Thoracic aorta (tissue), 2 donors: Measurements from ENCODE around the gene SEMA4A. TPM values are rescaled to one million over a fixed set of nuclear protein-coding genes. Genes with fewer than 3 reads are reported as not detected.
A peak's percentile ranks its signal among the peaks of the same experiment; 100 is the strongest.

Experiments
- ATAC-seq: fragments of 150-250 bp; one replicate; pipeline ENCODE4 v1.8.0; 2017; ENCODE audit warnings: low read depth; ENCODE audit not compliant: insufficient number of reproducible peaks, low FRiP score
- DNase-seq: peaks from one replicate; pipeline ENCODE4 v3.0.0-alpha.2; 2020; ENCODE audit warnings: low spot score
- H3K27ac ChIP-seq, 2 donors: fragments of 200-600 bp; sonication (generic); 1 replicate in 1 of 2; 2 replicates in 1 of 2; pipeline ENCODE4 v1.5.1; 2016; ENCODE audit warnings: mild to moderate bottlenecking in 2 of 2, moderate library complexity in 2 of 2
- H3K27me3 ChIP-seq: fragments of 200-600 bp; sonication (generic); replicated peaks from 2 replicates; pipeline ENCODE4 v1.6.0; 2016; ENCODE audit warnings: mild to moderate bottlenecking; ENCODE audit not compliant: insufficient read depth
- H3K36me3 ChIP-seq: fragments of 200-600 bp; sonication (generic); one replicate; pipeline ENCODE4 v1.5.1; 2016
- H3K4me1 ChIP-seq, 2 donors: fragments of 200-600 bp; sonication (generic); 1 replicate in 1 of 2; 2 replicates in 1 of 2; pipeline versions ENCODE4 v1.5.1 to v1.6.0; 2016; ENCODE audit warnings: low read depth in 2 of 2, mild to moderate bottlenecking in 1 of 2; ENCODE audit not compliant: control insufficient read depth in 1 of 2
- H3K4me3 ChIP-seq: fragments of 200-600 bp; sonication (generic); 2 replicates; pipeline ENCODE4 v1.5.1; 2016; ENCODE audit warnings: mild to moderate bottlenecking
- H3K9me3 ChIP-seq: fragments of 200-600 bp; sonication (generic); 2 replicates; pipeline ENCODE4 v1.5.1; 2016
- CTCF ChIP-seq: fragments of 200-600 bp; sonication (generic); IDR thresholded peaks from one replicate; pipeline ENCODE4 v1.5.1; 2019; ENCODE audit warnings: antibody characterized with exemption
- total RNA-seq, 2 donors: library from RNA; depleted of rRNA; stranded (reverse); fragments of >200 nt; gene quantifications; one replicate each; pipeline versions ENCODE4 v1.1.0 to v1.2.3, GENCODE V29; 2016

Gene SEMA4A
- total RNA-seq, 2 donors from 2014 or later: 12.7 to 15.8 TPM

- ATAC-seq: no peak
- no peak for DNase-seq
- Histone ChIP-seq H3K4me3 (peak overlapping the region; percentile 96), H3K27me3 (no peaks in the 10 kb centered on the region), H3K9me3 (no peaks in the 10 kb centered on the region), H3K27ac (peak overlapping the region; percentile 98), H3K36me3 (no peaks in the 10 kb centered on the region), H3K4me1 (peaks cover 54 to 77% of the 10 kb centered on the region in 2 donors)
- TF ChIP-seq CTCF: no peak
These were observed 31.9 kb upstream of the SEMA4A start for GRCh38 chr1:156121457-156121856.

GRCh38 chr1:156122086-156122485 is 31.3 kb upstream of the SEMA4A start:
- H3K4me1 ChIP-seq: peaks cover 60 to 84% of the 10 kb centered on the region in 2 donors
- H3K4me3 ChIP-seq: peak overlapping the region; percentile 96
- H3K27me3 ChIP-seq: no peaks in the 10 kb centered on the region
- no peaks in the 10 kb centered on the region for H3K36me3 ChIP-seq
- no peak for TF ChIP-seq CTCF
- H3K9me3 ChIP-seq: no peaks in the 10 kb centered on the region
- H3K27ac ChIP-seq: peak overlapping the region; percentile 98
- no peak for DNase-seq
- no peak for ATAC-seq

DNA sequence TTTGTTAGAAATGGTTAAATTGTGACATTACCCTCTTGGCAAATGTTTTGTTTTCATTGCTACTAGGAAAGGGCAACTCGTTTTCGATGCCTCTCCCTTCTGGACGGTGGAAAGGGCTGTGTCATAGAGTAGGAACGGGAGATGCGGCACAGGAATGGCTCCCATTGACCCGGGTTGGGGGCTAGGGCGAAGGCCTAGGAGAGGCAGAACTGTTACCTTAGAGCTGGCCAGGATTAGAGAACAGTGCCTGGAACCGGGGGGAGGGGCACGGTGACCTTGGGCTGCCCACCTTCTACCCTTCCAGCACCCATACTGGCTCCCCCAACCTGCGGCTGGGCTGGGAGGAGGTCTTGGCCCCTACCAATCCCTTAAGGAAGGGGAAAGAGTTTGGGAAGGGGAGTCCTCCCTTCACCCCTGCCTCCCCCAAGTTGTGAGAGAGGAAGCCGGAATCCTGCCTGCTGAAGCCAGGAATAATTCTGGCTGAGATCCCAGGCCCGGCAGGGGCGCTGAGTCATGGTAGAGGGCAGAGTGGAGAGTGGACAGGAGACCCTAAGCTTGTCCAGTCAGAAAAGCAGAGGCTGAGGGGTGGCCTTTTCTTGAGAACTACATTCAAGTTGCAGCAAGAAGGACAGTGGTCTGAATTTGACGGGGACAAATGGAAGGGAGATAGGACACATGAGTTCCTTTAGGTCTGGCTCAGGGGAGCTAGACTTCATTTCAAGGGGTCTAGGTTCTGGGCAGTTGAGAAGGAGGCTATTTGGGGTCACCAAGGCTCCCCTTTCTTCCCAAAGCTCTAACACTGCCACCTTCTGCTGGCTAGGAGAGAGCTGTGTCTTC is 30.6 kb upstream of the SEMA4A start:
- no peak for TF ChIP-seq CTCF
- H3K4me1 ChIP-seq: peaks cover 63 to 90% of the 10 kb centered on the region in 2 donors
- H3K9me3 ChIP-seq: no peaks in the 10 kb centered on the region
- no peaks in the 10 kb centered on the region for H3K36me3 ChIP-seq
- H3K4me3 ChIP-seq: peak overlapping the region; percentile 96
- peak overlapping the region; percentile 98 for H3K27ac ChIP-seq
- ATAC-seq (peak; percentile 39), DNase-seq (peak; percentile 78)
- H3K27me3 ChIP-seq: no peaks in the 10 kb centered on the region

DNA sequence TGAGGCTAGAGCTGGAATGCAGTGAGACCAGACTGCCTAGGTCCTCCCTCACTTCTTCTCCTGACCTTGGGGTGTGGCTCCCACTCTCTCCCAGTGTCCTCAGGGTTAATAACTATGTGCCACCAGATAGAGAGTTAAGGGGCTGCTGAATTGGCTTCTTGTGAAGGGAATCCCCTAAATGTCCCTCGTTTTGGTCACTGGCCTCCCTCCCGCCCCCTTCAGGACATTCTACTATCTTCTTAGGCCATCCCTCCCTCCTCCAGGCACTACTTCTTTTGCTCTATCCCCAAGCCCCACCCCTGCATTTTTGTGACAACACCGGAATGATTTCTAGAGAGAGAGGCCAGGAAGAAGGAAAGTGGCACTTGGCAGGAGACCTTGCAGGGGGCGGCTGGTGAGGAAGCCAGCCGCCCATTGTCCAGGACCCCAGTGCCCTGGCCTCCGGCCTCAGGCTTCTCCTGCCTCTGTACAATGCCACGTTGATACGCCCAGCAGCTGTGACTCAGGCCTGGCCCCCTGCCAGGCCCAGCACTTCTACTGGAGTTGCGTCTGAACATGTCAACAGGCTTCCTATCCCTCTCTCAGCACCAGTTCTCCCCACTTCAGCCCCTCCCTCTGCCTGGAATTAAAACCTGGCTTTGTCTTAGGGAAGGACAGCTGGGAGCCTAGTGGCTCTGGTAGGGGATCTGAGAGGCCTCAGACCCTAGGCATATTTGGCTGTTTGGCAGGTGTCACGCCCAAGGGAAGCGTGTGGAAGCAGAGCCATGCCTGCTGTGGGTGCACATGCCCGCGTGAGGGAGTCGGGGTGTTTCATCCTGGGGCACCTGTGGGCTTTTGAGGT is 29.8 kb upstream of the SEMA4A start:
- H3K9me3 ChIP-seq: no peaks in the 10 kb centered on the region
- no peaks in the 10 kb centered on the region for H3K36me3 ChIP-seq
- ATAC-seq (peak; percentile 59), DNase-seq (peak; percentile 91)
- H3K27ac ChIP-seq: peak overlapping the region; percentile 98
- H3K27me3 ChIP-seq: no peaks in the 10 kb centered on the region
- peaks cover 69 to 92% of the 10 kb centered on the region in 2 donors for H3K4me1 ChIP-seq
- TF ChIP-seq CTCF: no peak
- H3K4me3 ChIP-seq: peak overlapping the region; percentile 96
